Measurements from ENCODE around the gene PDZD8. TPM values are rescaled to one million over a fixed set of nuclear protein-coding genes. Genes with fewer than 3 reads are reported as not detected.

The PDZD8 gene
- total RNA-seq, 1 experiment from 2014 or later, result 13.6 TPM

DNA sequence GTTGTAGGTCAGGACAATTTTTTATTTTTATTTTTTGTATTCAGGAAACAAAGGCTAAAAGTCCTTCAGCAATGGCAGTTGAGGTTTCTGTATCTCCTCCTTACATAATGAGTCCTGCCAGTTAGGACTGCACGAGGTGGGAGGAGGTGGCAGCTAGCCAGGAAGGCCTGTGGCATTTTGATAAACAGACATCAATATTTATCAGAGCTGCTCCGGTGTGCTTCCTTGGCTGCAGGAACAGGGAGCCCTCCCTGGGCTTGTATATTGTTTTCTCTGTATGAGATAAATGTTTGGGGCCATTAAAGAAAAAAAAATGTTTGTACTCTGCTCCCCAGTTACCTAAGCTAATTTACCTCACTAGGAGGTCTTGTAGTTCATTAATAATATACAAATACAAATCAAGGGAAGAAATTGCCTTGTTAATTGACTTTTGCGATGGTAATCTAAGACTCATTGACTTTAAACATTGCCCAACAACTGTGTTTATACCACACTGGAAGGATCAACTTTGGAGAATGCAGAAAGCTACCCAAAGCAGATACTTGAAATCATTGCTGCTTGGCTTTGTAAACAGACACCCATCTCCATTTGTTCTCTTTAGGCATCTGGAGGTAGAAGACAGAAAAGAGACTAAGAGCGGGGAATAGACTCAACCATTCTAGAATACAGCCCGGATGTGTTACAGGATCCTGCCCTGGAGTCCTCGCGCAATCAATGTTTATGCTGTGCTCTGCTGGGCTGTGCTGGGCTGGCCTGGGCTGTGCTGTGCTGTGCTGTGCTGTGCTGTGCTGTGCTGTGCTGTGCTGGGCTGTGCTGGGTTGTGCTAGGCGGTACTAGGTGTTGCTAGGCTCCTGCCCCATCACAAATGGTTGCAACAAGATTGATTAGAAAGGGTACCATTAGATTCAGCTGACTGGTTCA lies 36.5 kb upstream of the PDZD8 start:
- Histone ChIP-seq H3K9ac (ENCODE audit: low read length) (no peak overlapping the region), H2AFZ (ENCODE audit: low read length) (no peak overlapping the region), H4K20me1 (ENCODE audit: low read length) (no peaks in the 10 kb centered on the region), H3K4me3 (ENCODE audit: low read length) (no peak overlapping the region), H3K4me2 (ENCODE audit: low read length) (no peak overlapping the region), H3K36me3 (ENCODE audit: low read depth, low read length) (no peaks in the 10 kb centered on the region), H3K9me3 (ENCODE audit: low read length) (no peaks in the 10 kb centered on the region), H3K27ac (ENCODE audit: low read length) (no peak overlapping the region), H3K27me3 (ENCODE audit: low read length) (no peaks in the 10 kb centered on the region), H3F3A (ENCODE audit: low read length, unreplicated experiment) (no peaks in the 10 kb centered on the region), H3K9me2 (replicated peaks; ENCODE audit: low read length) (no peaks in the 10 kb centered on the region), H3K79me2 (ENCODE audit: low read length) (no peaks in the 10 kb centered on the region), H3K4me1 (ENCODE audit: insufficient read depth, low read length) (peaks cover 34% of the 10 kb centered on the region)
- ChIA-PET CTCF (no interaction called here), POLR2A (ENCODE audit: unreplicated experiment) (no interaction called here)
- intact Hi-C loops (cut with micrococcal nuclease), result no loop called here
- BruUV-seq (replicated peaks), result no TSS peak
- TF ChIP-seq EZH2phosphoT487 (IDR thresholded peaks at IDR 0.05; ENCODE audit: borderline replicate concordance, low read length) (no peak), EZH2 (IDR thresholded peaks at IDR 0.05; ENCODE audit: low read length, unreplicated experiment) (no peak)
- TF ChIP-seq, protein P1, sequence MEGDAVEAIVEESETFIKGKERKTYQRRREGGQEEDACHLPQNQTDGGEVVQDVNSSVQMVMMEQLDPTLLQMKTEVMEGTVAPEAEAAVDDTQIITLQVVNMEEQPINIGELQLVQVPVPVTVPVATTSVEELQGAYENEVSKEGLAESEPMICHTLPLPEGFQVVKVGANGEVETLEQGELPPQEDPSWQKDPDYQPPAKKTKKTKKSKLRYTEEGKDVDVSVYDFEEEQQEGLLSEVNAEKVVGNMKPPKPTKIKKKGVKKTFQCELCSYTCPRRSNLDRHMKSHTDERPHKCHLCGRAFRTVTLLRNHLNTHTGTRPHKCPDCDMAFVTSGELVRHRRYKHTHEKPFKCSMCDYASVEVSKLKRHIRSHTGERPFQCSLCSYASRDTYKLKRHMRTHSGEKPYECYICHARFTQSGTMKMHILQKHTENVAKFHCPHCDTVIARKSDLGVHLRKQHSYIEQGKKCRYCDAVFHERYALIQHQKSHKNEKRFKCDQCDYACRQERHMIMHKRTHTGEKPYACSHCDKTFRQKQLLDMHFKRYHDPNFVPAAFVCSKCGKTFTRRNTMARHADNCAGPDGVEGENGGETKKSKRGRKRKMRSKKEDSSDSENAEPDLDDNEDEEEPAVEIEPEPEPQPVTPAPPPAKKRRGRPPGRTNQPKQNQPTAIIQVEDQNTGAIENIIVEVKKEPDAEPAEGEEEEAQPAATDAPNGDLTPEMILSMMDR (conservative IDR thresholded peaks at IDR 0.05; ENCODE audit: low read depth, low read length), result no peak
- ATAC-seq, result no peak
- no peak for DNase-seq

DNA sequence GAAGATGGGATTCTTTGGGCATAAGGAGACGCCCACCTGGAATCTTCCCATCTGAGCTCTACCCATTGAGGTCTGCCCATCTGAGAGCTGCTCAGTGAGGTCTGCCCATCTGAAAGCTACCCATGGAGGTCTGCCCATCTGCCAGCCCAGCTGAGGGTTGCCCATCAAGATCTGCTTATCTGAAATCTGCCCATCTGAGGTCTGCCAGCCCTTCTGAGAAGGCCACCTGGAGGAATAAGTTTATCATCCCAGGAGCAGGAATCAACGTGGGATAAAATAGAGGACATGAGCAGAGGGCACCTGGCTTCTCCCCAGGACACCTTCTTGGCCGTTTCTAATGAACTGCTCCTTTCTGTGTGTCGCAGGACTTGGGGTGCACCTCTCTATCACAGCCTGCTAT lies 35.3 kb upstream of the PDZD8 start:
- Histone ChIP-seq H3K36me3 (ENCODE audit: low read depth, low read length) (no peaks in the 10 kb centered on the region), H3K27me3 (ENCODE audit: low read length) (no peaks in the 10 kb centered on the region), H3K4me1 (ENCODE audit: insufficient read depth, low read length) (peaks cover 34% of the 10 kb centered on the region), H3K4me2 (ENCODE audit: low read length) (no peak overlapping the region), H3K9ac (ENCODE audit: low read length) (no peak overlapping the region), H2AFZ (ENCODE audit: low read length) (no peak overlapping the region), H3F3A (ENCODE audit: low read length, unreplicated experiment) (no peaks in the 10 kb centered on the region), H3K27ac (ENCODE audit: low read length) (no peak overlapping the region), H3K9me3 (ENCODE audit: low read length) (no peaks in the 10 kb centered on the region), H4K20me1 (ENCODE audit: low read length) (no peaks in the 10 kb centered on the region), H3K9me2 (replicated peaks; ENCODE audit: low read length) (no peaks in the 10 kb centered on the region), H3K4me3 (ENCODE audit: low read length) (no peak overlapping the region), H3K79me2 (ENCODE audit: low read length) (no peaks in the 10 kb centered on the region)
- intact Hi-C loops (cut with micrococcal nuclease), result no loop called here
- POLR2A ChIA-PET (ENCODE audit: unreplicated experiment), result no interaction called here
- ATAC-seq (no peak), DNase-seq (no peak)
- TF ChIP-seq EZH2phosphoT487 (IDR thresholded peaks at IDR 0.05; ENCODE audit: borderline replicate concordance, low read length) (no peak), EZH2 (IDR thresholded peaks at IDR 0.05; ENCODE audit: low read length, unreplicated experiment) (no peak)
- TF ChIP-seq, protein P1 (conservative IDR thresholded peaks at IDR 0.05; ENCODE audit: low read depth, low read length), result no peak
- BruUV-seq (replicated peaks), result no TSS peak
- CTCF ChIA-PET, result no interaction called here
